Liver (tissue), 9 donors: ENCODE data around the gene KIF3B. TPM values are rescaled to one million over a fixed set of nuclear protein-coding genes. Genes with fewer than 3 reads are reported as not detected.

Source experiments
- DNase-seq: peaks from one replicate; pipeline ENCODE4 v3.0.0-alpha.2; 2017; ENCODE audit warnings: low spot score
- H3K27ac ChIP-seq, 2 donors: one replicate each; pipeline ENCODE4 v1.7.0; 2013; ENCODE audit warnings: inconsistent platforms in 2 of 2, low read length in 2 of 2, control low read depth in 1 of 2, low read depth in 1 of 2, mild to moderate bottlenecking in 1 of 2
- H3K27me3 ChIP-seq, 4 donors: one replicate each; pipeline versions ENCODE4 v1.6.1 to v1.7.0; 2013; ENCODE audit warnings: low read length in 3 of 4, inconsistent platforms in 1 of 4, mild to moderate bottlenecking in 1 of 4, moderate library complexity in 1 of 4; ENCODE audit not compliant: control insufficient read depth in 4 of 4, insufficient read depth in 4 of 4
- H3K36me3 ChIP-seq, 4 donors: one replicate each; pipeline versions ENCODE4 v1.6.1 to v1.7.0; 2013; ENCODE audit warnings: low read length in 3 of 4, mild to moderate bottlenecking in 3 of 4, low read depth in 1 of 4, moderate library complexity in 1 of 4; ENCODE audit not compliant: control insufficient read depth in 4 of 4, insufficient read depth in 3 of 4
- H3K4me1 ChIP-seq, 4 donors: one replicate each; pipeline versions ENCODE4 v1.6.1 to v1.7.0; 2013; ENCODE audit warnings: low read length in 3 of 4, mild to moderate bottlenecking in 3 of 4, moderate library complexity in 1 of 4; ENCODE audit not compliant: control insufficient read depth in 4 of 4, insufficient read depth in 4 of 4
- H3K4me3 ChIP-seq, 3 donors: one replicate each; pipeline versions ENCODE4 v1.6.1 to v1.7.0; 2013; ENCODE audit warnings: low read length in 3 of 3, control low read depth in 1 of 3, low read depth in 1 of 3, mild to moderate bottlenecking in 1 of 3
- H3K9ac ChIP-seq, 2 donors: one replicate each; pipeline ENCODE4 v1.7.0; 2013; ENCODE audit warnings: low read length in 2 of 2, mild to moderate bottlenecking in 2 of 2, moderate library complexity in 2 of 2, control low read depth in 1 of 2, low read depth in 1 of 2
- H3K9me3 ChIP-seq, 4 donors: one replicate each; pipeline versions ENCODE4 v1.6.1 to v1.7.0; 2013; ENCODE audit warnings: low read length in 3 of 4; ENCODE audit not compliant: control insufficient read depth in 4 of 4
- CTCF ChIP-seq: fragments of 150-350 bp; IDR thresholded peaks from 2 replicates; pipeline ENCODE4 v1.5.1; 2017; ENCODE audit warnings: improper control_type of control experiment, low read depth, low read length; ENCODE audit not compliant: missing input control
- EGR1 ChIP-seq, 2 donors: IDR thresholded peaks; 2 replicates each; pipeline ENCODE4 v1.6.1; 2016 to 2018; ENCODE audit warnings: antibody characterized with exemption in 2 of 2, low read depth in 2 of 2
- FOXA1 ChIP-seq: IDR thresholded peaks from 2 replicates; pipeline ENCODE4 v1.6.1; 2016; ENCODE audit warnings: antibody characterized with exemption
- FOXA2 ChIP-seq: IDR thresholded peaks from 2 replicates; pipeline ENCODE4 v1.6.1; 2016; ENCODE audit warnings: antibody characterized with exemption
- GABPA ChIP-seq, 2 donors: IDR thresholded peaks in 1 of 2; conservative IDR thresholded peaks in 1 of 2; 2 replicates each; pipeline ENCODE4 v1.6.1; 2016; ENCODE audit warnings: antibody characterized with exemption in 2 of 2, mild to moderate bottlenecking in 1 of 2, moderate library complexity in 1 of 2
- HNF4A ChIP-seq, 2 donors: conservative IDR thresholded peaks; 2 replicates each; pipeline ENCODE4 v1.6.1; 2016; ENCODE audit warnings: antibody characterized with exemption in 2 of 2, mild to moderate bottlenecking in 2 of 2
- HNF4G ChIP-seq: IDR thresholded peaks from 2 replicates; pipeline ENCODE4 v1.6.1; 2016; ENCODE audit warnings: antibody characterized with exemption
- JUND ChIP-seq, 2 donors: IDR thresholded peaks; 2 replicates each; pipeline ENCODE4 v1.6.1; 2016; ENCODE audit warnings: antibody characterized with exemption in 2 of 2
- MAX ChIP-seq: IDR thresholded peaks from 2 replicates; pipeline ENCODE4 v1.6.1; 2016; ENCODE audit warnings: antibody characterized with exemption
- NR2F2 ChIP-seq: IDR thresholded peaks from 2 replicates; pipeline ENCODE4 v1.6.1; 2016; ENCODE audit warnings: antibody characterized with exemption
- RAD21 ChIP-seq, 2 donors: IDR thresholded peaks; 2 replicates each; pipeline ENCODE4 v1.6.1; 2016; ENCODE audit warnings: antibody characterized with exemption in 2 of 2, mild to moderate bottlenecking in 2 of 2
- REST ChIP-seq: IDR thresholded peaks from 2 replicates; pipeline ENCODE4 v1.6.1; 2016; ENCODE audit warnings: antibody characterized with exemption, mild to moderate bottlenecking
- RXRA ChIP-seq, 2 donors: IDR thresholded peaks; 2 replicates each; pipeline ENCODE4 v1.6.1; 2017 to 2018; ENCODE audit warnings: antibody characterized with exemption in 2 of 2, mild to moderate bottlenecking in 1 of 2
- SP1 ChIP-seq: IDR thresholded peaks from 2 replicates; pipeline ENCODE4 v1.6.1; 2018; ENCODE audit warnings: antibody characterized with exemption, mild to moderate bottlenecking
- TAF1 ChIP-seq: conservative IDR thresholded peaks from 2 replicates; pipeline ENCODE4 v1.6.1; 2016; ENCODE audit warnings: antibody characterized with exemption, mild to moderate bottlenecking
- YY1 ChIP-seq: IDR thresholded peaks from 2 replicates; pipeline ENCODE4 v1.6.1; 2016; ENCODE audit warnings: antibody characterized with exemption, mild to moderate bottlenecking
- WGBS: extraction: QIAGEN DNeasy Blood & Tissue Kit; methylation state at CpG from one replicate; pipeline ENCODE4 v1.1.7; 2013; 5-methylcytosine and 5-hydroxymethylcytosine counted together
- polyA plus RNA-seq, 2 donors: library from polyadenylated mRNA; stranded (reverse) in 1 of 2; unstranded in 1 of 2; fragments of 200-250 nt in 1 of 2; fragments of >200 nt in 1 of 2; fragmentation: Nextera tagmentation in 1 of 2; extraction: Ambion mirVana in 1 of 2; gene quantifications; one replicate each; pipeline versions ENCODE4 v1.2.1 to v1.2.3, GENCODE V29; 2013 to 2015
- total RNA-seq, 2 donors: library from RNA; depleted of rRNA; stranded (reverse); fragments of >200 nt; gene quantifications; one replicate each; pipeline ENCODE4 v1.2.3, GENCODE V29; 2014
- donor health status: healthy.
- donor health status: healthy.
- donor health status: healthy.
- donor health status: healthy.
- donor health status: healthy.

Gene KIF3B
- total and polyA plus RNA-seq, 4 donors = 8.3 to 24.2 (median 12.9) TPM

GRCh38 chr20:32230707-32231106, 46.7 kb upstream of the KIF3B start (continued):
- TF ChIP-seq REST (no peak), YY1 (no peak), HNF4A (conservative IDR thresholded peaks at IDR 0.05) (no peak)

- Histone ChIP-seq H3K27me3 (no peaks in the 10 kb centered on the region), H3K9ac (no peak overlapping the region), H3K36me3 (peaks cover 4 to 41% (median 37%) of the 10 kb centered on the region in 4 donors), H3K27ac (no peak overlapping the region), H3K4me3 (no peak overlapping the region), H3K9me3 (no peaks in the 10 kb centered on the region), H3K4me1 (peaks cover 16 to 53% (median 40%) of the 10 kb centered on the region in 4 donors)
- DNase-seq = no peak
- TF ChIP-seq HNF4G (no peak), RXRA (IDR thresholded peaks at IDR 0.05) (no peak), TAF1 (no peak), FOXA2 (no peak), NR2F2 (no peak), JUND (IDR thresholded peaks at IDR 0.05) (no peak), MAX (no peak), FOXA1 (no peak), GABPA (IDR thresholded peaks at IDR 0.05 in 1 of 2, conservative IDR thresholded peaks at IDR 0.05 in 1 of 2) (no peak), YY1 (no peak), EGR1 (IDR thresholded peaks at IDR 0.05; ENCODE audit: low read depth in 2 of 2) (no peak), CTCF (no peak), SP1 (no peak)
- 97% methylated on average over 4 of the region's 4 CpGs for WGBS
These were observed 46.2 kb upstream of the KIF3B start for GRCh38 chr20:32231245-32231644.

- no peak for DNase-seq
- peak overlapping the region in 1 of 2 donors; percentile 22 for H3K27ac ChIP-seq
- H3K4me3 ChIP-seq = no peak overlapping the region
- WGBS = 70% methylated on average over 4 of the region's 4 CpGs
- no peak overlapping the region for H3K9ac ChIP-seq
- TF ChIP-seq RXRA (IDR thresholded peaks at IDR 0.05) = no peak
- TF ChIP-seq RAD21 (IDR thresholded peaks at IDR 0.05) = peak in 1 of 2 donors; percentile 26
- no peak for TF ChIP-seq TAF1
- H3K36me3 ChIP-seq = peaks cover 4 to 41% (median 37%) of the 10 kb centered on the region in 4 donors
- no peaks in the 10 kb centered on the region for H3K27me3 ChIP-seq
- no peaks in the 10 kb centered on the region for H3K9me3 ChIP-seq
- H3K4me1 ChIP-seq = peaks cover 16 to 53% (median 42%) of the 10 kb centered on the region in 4 donors
These were observed 45.6 kb upstream of the KIF3B start for GRCh38 chr20:32231847-32232246.
